Measurements from ENCODE around the gene C5orf22. TPM values are rescaled to one million over a fixed set of nuclear protein-coding genes. Genes with fewer than 3 reads are reported as not detected.

The C5orf22 gene
- total RNA-seq, 4 donors from 2014 or later = 5.6 to 31.0 (median 18.3) TPM

- TF ChIP-seq POLR2A (IDR thresholded peaks at IDR 0.05) = no peak
- TF ChIP-seq, protein P1, sequence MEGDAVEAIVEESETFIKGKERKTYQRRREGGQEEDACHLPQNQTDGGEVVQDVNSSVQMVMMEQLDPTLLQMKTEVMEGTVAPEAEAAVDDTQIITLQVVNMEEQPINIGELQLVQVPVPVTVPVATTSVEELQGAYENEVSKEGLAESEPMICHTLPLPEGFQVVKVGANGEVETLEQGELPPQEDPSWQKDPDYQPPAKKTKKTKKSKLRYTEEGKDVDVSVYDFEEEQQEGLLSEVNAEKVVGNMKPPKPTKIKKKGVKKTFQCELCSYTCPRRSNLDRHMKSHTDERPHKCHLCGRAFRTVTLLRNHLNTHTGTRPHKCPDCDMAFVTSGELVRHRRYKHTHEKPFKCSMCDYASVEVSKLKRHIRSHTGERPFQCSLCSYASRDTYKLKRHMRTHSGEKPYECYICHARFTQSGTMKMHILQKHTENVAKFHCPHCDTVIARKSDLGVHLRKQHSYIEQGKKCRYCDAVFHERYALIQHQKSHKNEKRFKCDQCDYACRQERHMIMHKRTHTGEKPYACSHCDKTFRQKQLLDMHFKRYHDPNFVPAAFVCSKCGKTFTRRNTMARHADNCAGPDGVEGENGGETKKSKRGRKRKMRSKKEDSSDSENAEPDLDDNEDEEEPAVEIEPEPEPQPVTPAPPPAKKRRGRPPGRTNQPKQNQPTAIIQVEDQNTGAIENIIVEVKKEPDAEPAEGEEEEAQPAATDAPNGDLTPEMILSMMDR (IDR thresholded peaks at IDR 0.05) = no peak
- intact Hi-C loops (cut with DNase I; ENCODE audit: low total_unique reads) = no loop called here
Observed at GRCh38 chr5:31585166-31585894, 53.2 kb downstream of the C5orf22 start.

GRCh38 chr5:31585895-31586270 is 53.8 kb downstream of the C5orf22 start:
- DNase-seq = no peak
- no peak overlapping the region for H3K4me3 ChIP-seq
- no peaks in the 10 kb centered on the region for H3K9me3 ChIP-seq

More at GRCh38 chr5:31585166-31585894, 53.2 kb downstream of the C5orf22 start:
- no peaks in the 10 kb centered on the region for H3K36me3 ChIP-seq
- no peak overlapping the region for H3K27ac ChIP-seq
- H3K9me3 ChIP-seq = no peaks in the 10 kb centered on the region
- H3K27me3 ChIP-seq = no peaks in the 10 kb centered on the region
- no peaks in the 10 kb centered on the region for H3K4me1 ChIP-seq
- DNase-seq = no peak
- no peak overlapping the region for H3K4me3 ChIP-seq

GRCh38 chr5:31587546-31587945 is 55.4 kb downstream of the C5orf22 start:
- Histone ChIP-seq H3K27ac (no peak overlapping the region), H3K27me3 (no peaks in the 10 kb centered on the region), H3K4me3 (no peak overlapping the region), H3K4me1 (no peaks in the 10 kb centered on the region), H3K9me3 (no peaks in the 10 kb centered on the region), H3K36me3 (no peaks in the 10 kb centered on the region)
- intact Hi-C loops (cut with DNase I; ENCODE audit: low total_unique reads) = no loop called here
- no peak for TF ChIP-seq POLR2A (IDR thresholded peaks at IDR 0.05)
- TF ChIP-seq, protein P1 (IDR thresholded peaks at IDR 0.05) = no peak
- DNase-seq = no peak

More at GRCh38 chr5:31585895-31586270, 53.8 kb downstream of the C5orf22 start:
- TF ChIP-seq POLR2A (IDR thresholded peaks at IDR 0.05) = no peak
- TF ChIP-seq, protein P1 (IDR thresholded peaks at IDR 0.05) = no peak
- H3K4me1 ChIP-seq = no peaks in the 10 kb centered on the region
- H3K27me3 ChIP-seq = no peaks in the 10 kb centered on the region
- intact Hi-C loops (cut with DNase I; ENCODE audit: low total_unique reads) = no loop called here
- H3K27ac ChIP-seq = no peak overlapping the region
- H3K36me3 ChIP-seq = no peaks in the 10 kb centered on the region

DNA sequence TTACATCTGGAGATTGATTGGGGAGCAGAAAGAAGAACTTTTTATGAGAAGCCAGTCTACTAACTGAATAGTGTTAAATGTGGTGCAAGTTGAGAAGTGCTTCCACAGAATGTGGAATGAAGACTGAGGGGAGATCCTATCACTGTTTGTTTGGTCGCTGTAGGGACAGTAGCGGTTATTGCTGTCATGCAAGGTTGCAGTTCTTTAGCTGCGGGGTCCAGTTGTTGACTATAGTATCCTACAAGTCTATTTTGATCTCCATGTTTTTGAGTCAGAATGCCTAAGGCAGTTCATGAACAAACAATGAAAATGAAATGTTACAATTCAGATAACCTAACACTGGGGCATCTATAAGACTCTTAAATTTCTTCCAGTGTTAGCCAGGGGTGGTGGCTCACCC is 61.6 kb downstream of the C5orf22 start:
- H3K9me3 ChIP-seq = no peaks in the 10 kb centered on the region
- no peaks in the 10 kb centered on the region for H3K4me1 ChIP-seq
- intact Hi-C loops (cut with DNase I; ENCODE audit: low total_unique reads) = no loop called here
- no peak overlapping the region for H3K27ac ChIP-seq
- no peaks in the 10 kb centered on the region for H3K27me3 ChIP-seq
- no peak for DNase-seq
- H3K36me3 ChIP-seq = no peaks in the 10 kb centered on the region
- H3K4me3 ChIP-seq = no peak overlapping the region
- TF ChIP-seq POLR2A (IDR thresholded peaks at IDR 0.05) = no peak
- TF ChIP-seq, protein P1 (IDR thresholded peaks at IDR 0.05) = no peak

DNA sequence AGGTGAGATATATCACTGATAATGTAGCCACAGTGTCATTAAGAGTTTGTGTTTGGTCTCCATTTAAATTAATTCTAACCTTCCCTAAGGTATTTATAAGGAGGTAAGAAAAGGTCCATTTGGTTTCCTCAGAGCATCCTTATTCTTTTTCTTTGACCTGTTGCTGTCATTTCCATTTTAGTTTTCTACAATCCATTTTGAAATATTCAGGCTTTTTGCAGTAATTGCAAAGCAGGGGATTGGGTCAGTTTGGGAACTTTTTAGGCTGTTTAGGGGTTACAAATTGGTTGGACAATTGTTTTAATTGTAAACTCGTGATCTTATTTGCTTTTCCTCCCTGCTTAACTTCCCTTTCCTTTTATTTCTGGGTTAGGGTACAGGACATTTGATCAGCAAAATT is 64.3 kb downstream of the C5orf22 start:
- intact Hi-C loops (cut with DNase I; ENCODE audit: low total_unique reads) = no loop called here
- Histone ChIP-seq H3K27me3 (no peaks in the 10 kb centered on the region), H3K4me1 (no peaks in the 10 kb centered on the region)

More for the DNA sequence above, 64.3 kb downstream of the C5orf22 start:
- TF ChIP-seq, protein P1 (IDR thresholded peaks at IDR 0.05) = no peak
- no peak for TF ChIP-seq POLR2A (IDR thresholded peaks at IDR 0.05)
- no peaks in the 10 kb centered on the region for H3K36me3 ChIP-seq
- H3K27ac ChIP-seq = no peak overlapping the region
- no peaks in the 10 kb centered on the region for H3K9me3 ChIP-seq
- no peak overlapping the region for H3K4me3 ChIP-seq
- no peak for DNase-seq
